ENCODE data around the gene UBAP1L. TPM values are rescaled to one million over a fixed set of nuclear protein-coding genes. Genes with fewer than 3 reads are reported as not detected.

Gene UBAP1L
- total and polyA plus RNA-seq, 12 donors = 0.65 to 5.3 (median 1.6) TPM

DNA sequence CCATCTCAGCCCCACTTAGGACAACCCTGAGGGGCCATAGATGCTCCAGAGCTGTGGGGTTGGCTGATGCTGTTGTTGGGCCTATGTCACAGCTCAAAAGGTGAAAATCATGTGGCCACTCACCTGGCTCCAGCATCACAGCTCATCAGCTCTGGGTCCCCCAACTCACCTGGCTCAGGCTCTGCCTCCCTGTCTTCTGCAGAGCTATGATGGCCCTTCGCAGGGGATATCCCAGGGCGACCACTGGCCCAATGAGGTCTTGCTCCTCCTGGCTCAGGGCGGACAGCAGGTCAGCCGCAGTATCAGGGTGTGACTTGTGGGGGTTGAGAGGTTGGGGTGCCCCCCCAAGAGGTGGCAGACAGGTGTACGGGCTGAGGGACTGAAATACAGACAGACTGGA lies 15.7 kb downstream of the UBAP1L start:
- no peaks in the 10 kb centered on the region for H3K9me3 ChIP-seq
- H3K4me1 ChIP-seq = peaks cover 0 to 16% (median 4%) of the 10 kb centered on the region in 9 donors
- DNase-seq (no peak), ATAC-seq (no peak)
- WGBS, 2 donors = 97 to 98% methylated on average over 5 of the region's 5 CpGs
- intact Hi-C loops (cut with DNase I) = loop anchor here in 1 of 10 donors (5.0 kb wide), 1 partner anchor 42 kb away; no protein-coding TSS in a partner anchor
- no peak overlapping the region for H3K4me3 ChIP-seq
- no peak overlapping the region for H3K27ac ChIP-seq
- TF ChIP-seq, protein P1, sequence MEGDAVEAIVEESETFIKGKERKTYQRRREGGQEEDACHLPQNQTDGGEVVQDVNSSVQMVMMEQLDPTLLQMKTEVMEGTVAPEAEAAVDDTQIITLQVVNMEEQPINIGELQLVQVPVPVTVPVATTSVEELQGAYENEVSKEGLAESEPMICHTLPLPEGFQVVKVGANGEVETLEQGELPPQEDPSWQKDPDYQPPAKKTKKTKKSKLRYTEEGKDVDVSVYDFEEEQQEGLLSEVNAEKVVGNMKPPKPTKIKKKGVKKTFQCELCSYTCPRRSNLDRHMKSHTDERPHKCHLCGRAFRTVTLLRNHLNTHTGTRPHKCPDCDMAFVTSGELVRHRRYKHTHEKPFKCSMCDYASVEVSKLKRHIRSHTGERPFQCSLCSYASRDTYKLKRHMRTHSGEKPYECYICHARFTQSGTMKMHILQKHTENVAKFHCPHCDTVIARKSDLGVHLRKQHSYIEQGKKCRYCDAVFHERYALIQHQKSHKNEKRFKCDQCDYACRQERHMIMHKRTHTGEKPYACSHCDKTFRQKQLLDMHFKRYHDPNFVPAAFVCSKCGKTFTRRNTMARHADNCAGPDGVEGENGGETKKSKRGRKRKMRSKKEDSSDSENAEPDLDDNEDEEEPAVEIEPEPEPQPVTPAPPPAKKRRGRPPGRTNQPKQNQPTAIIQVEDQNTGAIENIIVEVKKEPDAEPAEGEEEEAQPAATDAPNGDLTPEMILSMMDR (IDR thresholded peaks at IDR 0.05) = no peak
- H3K27me3 ChIP-seq = no peaks in the 10 kb centered on the region
- peaks cover 0 to 72% (median 9%) of the 10 kb centered on the region in 9 donors for H3K36me3 ChIP-seq

DNA sequence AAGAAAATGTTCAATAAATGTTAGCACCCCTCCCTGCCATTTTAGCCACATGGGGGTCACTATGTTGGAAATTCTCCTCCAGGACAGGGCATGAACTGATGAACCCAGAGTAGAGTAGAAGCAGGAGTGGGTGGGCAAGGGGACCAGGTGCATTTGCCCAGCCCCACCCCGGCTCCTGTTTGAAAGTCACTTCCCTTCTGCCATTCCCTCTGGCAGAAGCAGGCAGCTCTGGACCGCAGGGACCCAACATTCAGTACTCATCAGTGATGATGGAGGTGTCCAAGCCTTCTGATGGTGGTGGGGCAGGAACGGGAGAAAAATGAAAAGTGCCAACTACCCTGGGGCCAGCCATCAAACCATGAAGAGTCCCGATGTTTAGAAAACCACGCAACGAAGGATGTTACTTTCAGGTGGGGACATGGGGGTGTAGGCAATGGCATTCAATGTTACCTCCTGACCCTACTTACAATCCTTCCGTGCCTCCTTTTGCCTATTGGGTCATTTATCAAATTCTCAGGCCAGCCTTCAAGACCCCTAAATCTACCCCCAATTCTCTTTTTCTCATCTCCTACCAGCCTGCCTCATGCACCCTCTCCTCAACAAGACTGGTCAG lies 17.2 kb downstream of the UBAP1L start:
- H3K4me3 ChIP-seq = no peak overlapping the region
- no peak for DNase-seq
- intact Hi-C loops (cut with DNase I) = loop anchor here in 1 of 10 donors (5.0 kb wide), 1 partner anchor 40 kb away; no protein-coding TSS in a partner anchor
- ATAC-seq = no peak
- H3K4me1 ChIP-seq = peaks cover 0 to 18% (median 4%) of the 10 kb centered on the region in 9 donors
- no peaks in the 10 kb centered on the region for H3K9me3 ChIP-seq
- H3K36me3 ChIP-seq = peaks cover 0 to 61% (median 9%) of the 10 kb centered on the region in 9 donors
- no peak overlapping the region for H3K27ac ChIP-seq
- TF ChIP-seq, protein P1 (IDR thresholded peaks at IDR 0.05) = no peak
- WGBS, 2 donors = 96 to 99% methylated on average over 7 of the region's 7 CpGs
- H3K27me3 ChIP-seq = no peaks in the 10 kb centered on the region

DNA sequence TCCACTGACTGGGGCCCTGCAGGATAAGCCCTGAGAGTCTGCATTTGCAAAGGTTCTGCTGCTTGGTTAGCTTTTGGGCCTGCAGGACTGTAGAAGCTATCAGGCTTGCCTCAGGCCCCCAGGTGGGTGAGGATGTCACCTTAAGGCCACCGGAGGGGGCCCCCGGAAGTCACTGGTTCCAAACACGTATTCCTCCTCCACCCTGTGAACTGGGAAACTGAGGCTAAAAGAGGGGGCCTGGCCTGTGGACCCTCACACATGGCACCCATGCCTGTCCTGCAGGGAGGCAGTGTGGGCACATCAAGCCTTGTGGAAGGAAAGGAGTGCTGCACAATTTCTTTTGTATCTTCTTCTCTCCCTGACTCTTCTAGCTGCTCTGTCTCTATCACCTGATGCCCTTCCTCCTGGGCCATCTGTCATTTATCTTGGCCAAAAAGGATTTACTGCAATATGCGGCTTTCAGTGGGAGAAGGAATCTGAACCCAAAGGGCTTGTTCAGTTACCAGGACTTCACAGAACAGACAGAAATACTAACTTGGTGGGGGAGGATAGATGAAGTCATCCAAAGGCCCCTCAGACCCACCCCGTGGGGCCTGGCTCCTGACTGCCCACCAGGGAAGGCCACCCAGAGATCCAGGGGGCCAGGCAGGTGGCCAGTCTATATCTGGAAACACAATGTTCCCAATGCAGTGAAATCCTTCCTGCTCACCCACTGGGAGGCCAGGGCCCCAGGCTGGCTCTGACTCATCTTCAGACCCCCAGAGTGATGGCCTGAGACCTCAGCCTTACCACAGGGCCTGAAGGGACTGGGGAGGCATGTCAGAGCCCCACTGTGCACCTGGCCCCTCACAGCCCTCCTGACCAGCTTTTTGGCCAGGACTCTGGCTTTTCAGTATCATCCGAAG lies 18.3 kb downstream of the UBAP1L start:
- TF ChIP-seq, protein P1 (IDR thresholded peaks at IDR 0.05) = no peak
- DNase-seq (no peak), ATAC-seq (no peak)
- intact Hi-C loops (cut with DNase I) = loop anchor here in 1 of 10 donors (5.0 kb wide), 1 partner anchor 39 kb away; no protein-coding TSS in a partner anchor
- Histone ChIP-seq H3K4me1 (peaks cover 0 to 21% (median 7%) of the 10 kb centered on the region in 9 donors), H3K4me3 (no peak overlapping the region), H3K9me3 (no peaks in the 10 kb centered on the region), H3K36me3 (peaks cover 0 to 50% (median 9%) of the 10 kb centered on the region in 9 donors), H3K27ac (no peak overlapping the region), H3K27me3 (no peaks in the 10 kb centered on the region)
- 89 to 92% methylated on average over 6 of the region's 6 CpGs for WGBS, 2 donors

DNA sequence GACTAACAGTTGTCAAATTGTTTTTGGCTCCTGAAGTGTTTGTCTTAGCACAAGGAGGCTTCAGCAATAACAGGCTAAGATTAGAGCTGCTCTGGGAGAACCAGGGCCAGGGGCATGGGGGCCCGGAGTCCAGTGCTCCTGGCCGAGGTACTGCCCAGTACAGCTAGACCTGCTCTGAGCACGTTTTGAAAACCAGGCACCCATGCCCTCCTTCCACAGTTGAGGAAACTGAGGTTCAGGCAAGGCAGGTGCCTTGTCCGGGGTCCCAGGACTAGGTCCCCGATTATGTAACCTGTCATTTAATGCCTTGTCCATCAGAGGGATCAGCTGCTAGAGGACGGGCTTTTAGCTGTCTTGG lies 19.3 kb downstream of the UBAP1L start:
- no peak for ATAC-seq
- peaks cover 0 to 24% (median 8%) of the 10 kb centered on the region in 9 donors for H3K4me1 ChIP-seq
- no peak overlapping the region for H3K27ac ChIP-seq
- no peak overlapping the region for H3K4me3 ChIP-seq
- no peak for DNase-seq
- H3K27me3 ChIP-seq = no peaks in the 10 kb centered on the region
- no peaks in the 10 kb centered on the region for H3K9me3 ChIP-seq
- intact Hi-C loops (cut with DNase I) = loop anchor here in 1 of 10 donors (5.0 kb wide), 1 partner anchor 38 kb away; no protein-coding TSS in a partner anchor
- TF ChIP-seq, protein P1 (IDR thresholded peaks at IDR 0.05) = no peak
- peaks cover 0 to 43% (median 9%) of the 10 kb centered on the region in 9 donors for H3K36me3 ChIP-seq
- 89 to 90% methylated on average over 6 of the region's 6 CpGs for WGBS, 2 donors
